Left ventricle myocardium inferior (tissue), 1 donor: ENCODE data around the gene TAF13. TPM values are rescaled to one million over a fixed set of nuclear protein-coding genes. Genes with fewer than 3 reads are reported as not detected.

Source experiments
- DNase-seq: peaks from one replicate; pipeline ENCODE4 v3.0.0-alpha.2; 2020
- H3K27ac ChIP-seq: fragments of 200-600 bp; replicated peaks from 2 replicates; pipeline ENCODE4 v1.8.0; 2021
- H3K27me3 ChIP-seq: fragments of 200-600 bp; 2 replicates; pipeline ENCODE4 v1.8.0; 2021; ENCODE audit warnings: low read depth
- H3K36me3 ChIP-seq: fragments of 200-600 bp; 2 replicates; pipeline ENCODE4 v1.8.0; 2021
- H3K4me1 ChIP-seq: fragments of 200-600 bp; 2 replicates; pipeline ENCODE4 v1.8.0; 2021
- H3K4me3 ChIP-seq: fragments of 200-600 bp; 2 replicates; pipeline ENCODE4 v1.8.0; 2021; ENCODE audit warnings: mild to moderate bottlenecking, moderate library complexity
- H3K9me3 ChIP-seq: fragments of 200-600 bp; replicated peaks from 2 replicates; pipeline ENCODE4 v1.8.0; 2021
- intact Hi-C: fragments of 100-400 bp; cut with micrococcal nuclease; formaldehyde crosslinking; loops from one replicate; pipeline ENCODE4 v1.11.0; 2022
- total RNA-seq: library from RNA; stranded (reverse); fragmentation: NEBNext Ultra II Directional; extraction: Animal tissue kit (Norgen Biotek cat#: 25700); gene quantifications from one replicate; pipeline ENCODE4 v1.2.1, GENCODE V29; 2021
- TF ChIP-seq, protein P1 (sequence below): fragments of 200-600 bp; IDR thresholded peaks from 2 replicates; pipeline ENCODE4 v1.8.0; 2021; ENCODE audit warnings: antibody characterized with exemption, mild to moderate bottlenecking, borderline replicate concordance
- donor health status: DM: no; HTN: yes; CAD: no; lungs with severe emphysema.

Gene TAF13
- total RNA-seq, 1 donor from 2014 or later = 71.6 TPM

DNA sequence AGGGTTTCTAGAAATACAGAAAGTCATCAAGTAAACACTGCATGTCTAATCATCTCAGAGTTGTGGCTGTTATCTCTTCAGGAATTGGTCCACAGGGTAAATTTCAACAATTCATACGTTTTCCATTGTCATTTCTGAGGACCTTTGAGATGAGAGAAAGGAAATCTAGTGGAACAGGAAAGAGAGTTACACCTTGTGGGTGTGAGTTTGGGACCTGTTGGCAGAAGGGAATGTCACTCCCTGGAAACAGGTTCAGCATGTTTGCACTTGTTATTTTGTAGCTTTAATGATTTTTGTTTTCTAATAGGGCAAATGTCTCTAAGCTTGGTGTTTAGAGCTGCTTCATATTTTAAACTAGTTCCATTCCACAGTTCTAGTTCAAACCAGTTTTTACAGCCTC, 20.3 kb upstream of the TAF13 start:
- DNase-seq = no peak
- intact Hi-C loops = no loop called here
- peaks cover 21% of the 10 kb centered on the region for H3K36me3 ChIP-seq
- TF ChIP-seq, protein P1, sequence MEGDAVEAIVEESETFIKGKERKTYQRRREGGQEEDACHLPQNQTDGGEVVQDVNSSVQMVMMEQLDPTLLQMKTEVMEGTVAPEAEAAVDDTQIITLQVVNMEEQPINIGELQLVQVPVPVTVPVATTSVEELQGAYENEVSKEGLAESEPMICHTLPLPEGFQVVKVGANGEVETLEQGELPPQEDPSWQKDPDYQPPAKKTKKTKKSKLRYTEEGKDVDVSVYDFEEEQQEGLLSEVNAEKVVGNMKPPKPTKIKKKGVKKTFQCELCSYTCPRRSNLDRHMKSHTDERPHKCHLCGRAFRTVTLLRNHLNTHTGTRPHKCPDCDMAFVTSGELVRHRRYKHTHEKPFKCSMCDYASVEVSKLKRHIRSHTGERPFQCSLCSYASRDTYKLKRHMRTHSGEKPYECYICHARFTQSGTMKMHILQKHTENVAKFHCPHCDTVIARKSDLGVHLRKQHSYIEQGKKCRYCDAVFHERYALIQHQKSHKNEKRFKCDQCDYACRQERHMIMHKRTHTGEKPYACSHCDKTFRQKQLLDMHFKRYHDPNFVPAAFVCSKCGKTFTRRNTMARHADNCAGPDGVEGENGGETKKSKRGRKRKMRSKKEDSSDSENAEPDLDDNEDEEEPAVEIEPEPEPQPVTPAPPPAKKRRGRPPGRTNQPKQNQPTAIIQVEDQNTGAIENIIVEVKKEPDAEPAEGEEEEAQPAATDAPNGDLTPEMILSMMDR = no peak
- H3K4me1 ChIP-seq = peaks cover 72% of the 10 kb centered on the region
- peak overlapping the region; percentile 22 for H3K27ac ChIP-seq
- no peaks in the 10 kb centered on the region for H3K27me3 ChIP-seq
- no peak overlapping the region for H3K4me3 ChIP-seq
- no peaks in the 10 kb centered on the region for H3K9me3 ChIP-seq

DNA sequence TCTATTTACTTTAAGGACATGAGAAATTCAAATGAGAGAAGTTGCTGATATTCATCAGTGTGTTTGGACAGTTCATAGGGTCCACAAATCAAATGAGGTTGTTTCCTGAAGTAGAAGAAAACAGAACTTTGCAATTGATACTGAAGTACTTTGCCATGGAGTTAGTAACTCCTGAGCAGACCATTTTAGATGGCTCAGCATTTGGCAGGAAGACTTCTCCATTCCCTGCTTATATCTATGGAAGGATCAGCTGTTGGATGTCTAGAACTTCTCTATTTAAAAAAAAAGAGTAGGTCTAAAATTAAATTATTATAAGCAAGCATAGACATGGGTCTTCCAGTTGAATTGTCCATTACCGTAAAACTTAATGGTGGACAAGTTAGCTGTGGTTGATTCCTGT, 19.8 kb upstream of the TAF13 start:
- peak overlapping the region; percentile 22 for H3K27ac ChIP-seq
- H3K36me3 ChIP-seq = peaks cover 21% of the 10 kb centered on the region
- intact Hi-C loops = no loop called here
- H3K9me3 ChIP-seq = no peaks in the 10 kb centered on the region
- H3K4me1 ChIP-seq = peaks cover 72% of the 10 kb centered on the region
- TF ChIP-seq, protein P1 = no peak
- no peak overlapping the region for H3K4me3 ChIP-seq
- no peaks in the 10 kb centered on the region for H3K27me3 ChIP-seq
- DNase-seq = no peak

DNA sequence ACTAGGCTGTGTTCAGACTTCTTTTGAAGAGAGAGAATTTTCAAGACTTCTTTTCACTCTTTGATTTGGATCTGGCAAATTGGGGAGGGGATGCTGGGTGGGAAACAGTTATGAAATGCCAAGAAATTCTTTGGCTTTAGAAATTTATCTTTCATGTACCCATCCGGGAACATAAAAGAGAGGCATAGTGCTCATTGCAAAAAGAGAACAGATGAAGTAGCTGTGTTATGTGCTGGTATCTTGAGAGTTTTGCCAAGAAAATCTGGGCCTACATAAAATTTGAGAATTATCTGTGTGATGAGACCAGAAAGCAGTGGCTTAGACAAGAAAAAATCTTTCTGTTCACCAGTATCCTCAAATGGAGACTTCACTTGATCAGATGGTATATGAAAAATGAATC, 19.1 kb upstream of the TAF13 start:
- no peaks in the 10 kb centered on the region for H3K27me3 ChIP-seq
- DNase-seq = no peak
- H3K4me3 ChIP-seq = no peak overlapping the region
- H3K27ac ChIP-seq = peak overlapping the region; percentile 98
- H3K4me1 ChIP-seq = peaks cover 72% of the 10 kb centered on the region
- H3K36me3 ChIP-seq = peaks cover 21% of the 10 kb centered on the region
- intact Hi-C loops = no loop called here
- no peaks in the 10 kb centered on the region for H3K9me3 ChIP-seq
- TF ChIP-seq, protein P1 = no peak

DNA sequence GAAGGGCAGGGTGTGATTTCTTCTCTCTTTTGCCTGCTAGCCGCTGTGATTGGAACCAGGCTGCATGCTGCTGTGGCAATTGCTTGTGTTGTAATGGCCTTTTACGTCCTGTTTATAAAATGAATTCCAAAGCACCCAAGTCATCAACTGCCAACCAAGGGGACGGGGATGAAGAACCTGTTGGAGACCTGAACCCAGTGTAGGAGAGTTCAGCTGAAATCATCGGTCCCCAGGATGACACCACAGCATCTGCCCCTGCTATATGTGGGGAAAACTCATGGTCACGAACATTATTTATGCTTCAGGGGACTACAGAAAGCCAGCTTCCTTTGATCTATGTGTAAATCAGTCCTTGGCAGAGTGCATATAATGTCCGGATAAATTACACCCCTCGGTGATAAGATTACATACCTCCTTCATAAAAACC, 18.6 kb upstream of the TAF13 start:
- Histone ChIP-seq H3K9me3 (no peaks in the 10 kb centered on the region), H3K36me3 (peaks cover 21% of the 10 kb centered on the region), H3K4me3 (peak overlapping the region; percentile 2), H3K4me1 (peaks cover 73% of the 10 kb centered on the region), H3K27ac (peak overlapping the region; percentile 98), H3K27me3 (no peaks in the 10 kb centered on the region)
- DNase-seq = no peak
- intact Hi-C loops = no loop called here
- TF ChIP-seq, protein P1 = no peak

DNA sequence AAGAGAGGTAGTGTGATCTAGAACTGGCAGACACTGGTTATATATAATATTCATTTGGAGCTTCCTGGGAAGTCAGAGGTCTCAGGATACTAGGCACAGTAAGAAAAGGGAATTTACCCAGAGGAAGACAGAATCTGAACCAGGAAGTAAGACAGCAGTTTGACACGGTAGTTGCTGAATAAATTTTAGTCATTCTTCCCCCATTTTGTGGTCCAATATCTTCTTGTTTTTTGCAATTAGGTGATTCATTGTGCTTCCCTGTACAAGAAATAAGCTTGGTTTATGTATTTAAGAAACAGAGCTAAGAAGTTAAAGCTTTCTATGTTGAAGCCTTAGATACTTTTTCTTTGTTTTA, 16.0 kb upstream of the TAF13 start:
- peaks cover 72% of the 10 kb centered on the region for H3K4me1 ChIP-seq
- peak overlapping the region; percentile 98 for H3K27ac ChIP-seq
- no peaks in the 10 kb centered on the region for H3K9me3 ChIP-seq
- peak overlapping the region; percentile 83 for H3K4me3 ChIP-seq
- DNase-seq = no peak
- H3K36me3 ChIP-seq = peaks cover 21% of the 10 kb centered on the region
- intact Hi-C loops = no loop called here
- no peaks in the 10 kb centered on the region for H3K27me3 ChIP-seq
- TF ChIP-seq, protein P1 = no peak
